HepG2 (cell line): ENCODE data around the gene TICAM2. TPM values are rescaled to one million over a fixed set of nuclear protein-coding genes. Genes with fewer than 3 reads are reported as not detected.

Experiments used
- E2F2 ChIP-seq: sonication (generic); formaldehyde crosslinking; IDR thresholded peaks from 2 replicates; pipeline ENCODE4 v1.4.0; 2020; ENCODE audit warnings: missing genetic modification reagents, borderline replicate concordance
- GABPB1 ChIP-seq: IDR thresholded peaks from 2 replicates; pipeline ENCODE4 v1.6.1; 2016; ENCODE audit warnings: mild to moderate bottlenecking, missing genetic modification reagents, moderate library complexity, missing compliant biosample characterization
- HCFC1 ChIP-seq: fragments of 150-350 bp; IDR thresholded peaks from 2 replicates; pipeline ENCODE4 v1.6.1; 2014; ENCODE audit warnings: low read depth, low read length
- IRX3 ChIP-seq: sonication (generic); formaldehyde crosslinking; IDR thresholded peaks from 2 replicates; pipeline ENCODE4 v1.8.1; 2023; ENCODE audit warnings: mild to moderate bottlenecking, low read depth, missing genetic modification reagents, borderline replicate concordance
- ISL2 ChIP-seq: sonication (generic); formaldehyde crosslinking; IDR thresholded peaks from 2 replicates; pipeline ENCODE4 v1.5.0; 2020; ENCODE audit warnings: missing genetic modification reagents
- MEIS1 ChIP-seq: sonication (generic); formaldehyde crosslinking; IDR thresholded peaks from 2 replicates; pipeline ENCODE4 v1.9.0; 2021; ENCODE audit warnings: mild to moderate bottlenecking, missing genetic modification reagents, moderate library complexity, borderline replicate concordance
- NFE2L1 ChIP-seq: sonication (generic); formaldehyde crosslinking; IDR thresholded peaks from 2 replicates; pipeline ENCODE4 v1.4.0; 2020; ENCODE audit warnings: missing genetic modification reagents, mild to moderate bottlenecking, borderline replicate concordance
- PRDM10 ChIP-seq: sonication (generic); formaldehyde crosslinking; IDR thresholded peaks from 2 replicates; pipeline ENCODE4 v1.4.0; 2020; ENCODE audit warnings: low read depth, missing genetic modification reagents
- SMAD1 ChIP-seq: sonication (generic); formaldehyde crosslinking; IDR thresholded peaks from 2 replicates; pipeline ENCODE4 v1.4.0; 2020; ENCODE audit warnings: missing genetic modification reagents, low read depth, mild to moderate bottlenecking, borderline replicate concordance
- THAP11 ChIP-seq: IDR thresholded peaks from 2 replicates; pipeline ENCODE4 v1.6.1; 2016; ENCODE audit warnings: missing biosample characterization, missing genetic modification reagents
- THAP7 ChIP-seq: sonication (generic); formaldehyde crosslinking; IDR thresholded peaks from 2 replicates; pipeline ENCODE4 v1.8.1; 2023; ENCODE audit warnings: mild to moderate bottlenecking, missing genetic modification reagents
- ZIK1 ChIP-seq: sonication (generic); formaldehyde crosslinking; IDR thresholded peaks from 2 replicates; pipeline ENCODE4 v1.5.0; 2020; ENCODE audit warnings: mild to moderate bottlenecking, low read depth, missing genetic modification reagents, borderline replicate concordance
- ZNF160 ChIP-seq: sonication (generic); formaldehyde crosslinking; IDR thresholded peaks from 2 replicates; pipeline ENCODE4 v1.8.0; 2022; ENCODE audit warnings: mild to moderate bottlenecking, inconsistent platforms, missing genetic modification reagents
- ZNF251 ChIP-seq: sonication (generic); formaldehyde crosslinking; IDR thresholded peaks from 2 replicates; pipeline ENCODE4 v1.9.0; 2021; ENCODE audit warnings: mild to moderate bottlenecking, missing genetic modification reagents
- ZNF530 ChIP-seq: sonication (generic); formaldehyde crosslinking; IDR thresholded peaks from 2 replicates; pipeline ENCODE4 v1.5.0; 2020; ENCODE audit warnings: low read depth, mild to moderate bottlenecking, missing genetic modification reagents
- ZNF609 ChIP-seq: sonication (generic); formaldehyde crosslinking; IDR thresholded peaks from 2 replicates; pipeline ENCODE4 v1.4.0; 2020; ENCODE audit warnings: mild to moderate bottlenecking, missing genetic modification reagents, borderline replicate concordance
- polyA plus RNA-seq, 8 experiments: library from polyadenylated mRNA; depleted of rRNA in 3 of 8; stranded (reverse) in 7 of 8; unstranded in 1 of 8; fragments of >200 nt; fragmentation: Illumina TruSeq in 4 of 8; extraction: Trizol in 4 of 8; gene quantifications; 2 replicates each; pipeline versions ENCODE4 v1.2.1 to v1.2.3, GENCODE V29; 2011 to 2016; ENCODE audit warnings: low read depth in 4 of 8, missing spikeins in 1 of 8, mixed read lengths in 1 of 8; ENCODE audit not compliant: insufficient read depth in 1 of 8
- total RNA-seq, 5 experiments: library from RNA; depleted of rRNA; stranded (reverse); fragments of >200 nt; fragmentation: Illumina TruSeq; extraction: Trizol; gene quantifications; 2 replicates each; pipeline ENCODE4 v1.2.3, GENCODE V29; 2016; ENCODE audit warnings: low read depth in 1 of 5

Gene TICAM2
- total and polyA plus RNA-seq, 2 of the 13 experiments (the other 11 are each of a cell fraction or from before 2014, with no cell fraction given): 0.04 TPM; not detected in 1

DNA sequence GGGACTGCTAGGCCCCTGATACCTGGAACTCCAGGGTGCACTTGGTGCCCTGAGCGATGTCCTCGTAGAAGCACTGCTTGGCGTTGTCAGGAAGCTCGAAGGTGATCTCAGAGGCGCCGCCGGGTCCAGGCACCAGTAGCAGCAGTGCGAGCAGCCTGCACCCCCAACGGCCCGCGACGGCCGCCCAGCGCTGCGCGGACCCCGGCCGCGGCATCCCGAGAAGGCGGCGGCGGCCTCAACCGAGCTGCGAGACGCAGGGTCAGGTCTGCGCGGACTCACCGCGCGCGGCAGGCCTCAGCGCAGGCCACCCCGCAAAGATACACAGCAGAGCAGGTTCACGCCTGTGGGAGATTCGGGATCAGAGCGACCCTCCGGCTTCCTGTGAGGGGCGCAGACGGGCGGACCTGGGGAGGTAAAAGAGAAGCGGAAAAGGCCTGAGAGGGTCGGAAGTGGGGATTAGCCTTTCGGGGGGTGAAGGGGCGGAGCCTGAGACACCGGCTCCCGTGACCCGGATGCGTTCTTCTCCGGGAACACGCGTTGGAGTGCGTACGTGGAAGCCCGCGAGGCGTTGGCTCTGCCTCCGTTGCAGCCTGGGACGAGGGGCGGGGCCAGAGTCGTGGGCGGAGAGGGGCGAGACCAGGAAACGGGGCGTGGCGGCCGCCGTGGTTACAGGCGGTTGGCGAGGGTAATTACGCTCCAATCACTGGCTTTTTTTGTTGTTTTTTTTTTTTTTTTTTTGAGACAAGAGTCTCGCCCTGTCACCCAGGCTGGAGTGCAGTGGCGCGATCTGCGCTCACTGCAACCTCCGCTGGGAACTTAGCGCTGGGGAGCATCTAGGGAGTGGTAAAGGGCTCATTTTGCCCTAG, 23.5 kb upstream of the TICAM2 start, which contains the start of gene TMED7 (continued):
- TF ChIP-seq GABPB1 (CRISPR knock-in tag) (peak; percentile 97), ISL2 (CRISPR knock-in tag) (peak; percentile 55), ZNF530 (CRISPR knock-in tag) (no peak), PRDM10 (CRISPR knock-in tag) (peak; percentile 76), SMAD1 (CRISPR knock-in tag) (no peak), THAP7 (CRISPR knock-in tag) (peak; percentile 67; the same call in 1 of the 2 replicates), MEIS1 (CRISPR knock-in tag) (peak; percentile 27; the same call in 1 of the 2 replicates), THAP11 (CRISPR knock-in tag) (peak; percentile 91), ZNF251 (no peak), ZNF160 (peak; percentile 29; the same call in 1 of the 2 replicates), E2F2 (CRISPR knock-in tag) (no peak), ZIK1 (CRISPR knock-in tag) (0 out of 2 replicates have a peak, but pooled peaks have one; percentile 47), NFE2L1 (CRISPR knock-in tag) (no peak), IRX3 (0 out of 2 replicates have a peak, but pooled peaks have one; percentile 67), HCFC1 (peak; percentile 46; the same call in 1 of the 2 replicates), ZNF609 (CRISPR knock-in tag) (no peak)
